Amniotic stem cell (primary cell): ENCODE data around the gene WFS1.
A peak's percentile ranks its signal among the peaks of the same experiment; 100 is the strongest.

Experiments used
- DNase-seq: peaks from one replicate; lab custom pipeline; 2025; lab: John Stamatoyannopoulos, UW

The WFS1 gene

DNA sequence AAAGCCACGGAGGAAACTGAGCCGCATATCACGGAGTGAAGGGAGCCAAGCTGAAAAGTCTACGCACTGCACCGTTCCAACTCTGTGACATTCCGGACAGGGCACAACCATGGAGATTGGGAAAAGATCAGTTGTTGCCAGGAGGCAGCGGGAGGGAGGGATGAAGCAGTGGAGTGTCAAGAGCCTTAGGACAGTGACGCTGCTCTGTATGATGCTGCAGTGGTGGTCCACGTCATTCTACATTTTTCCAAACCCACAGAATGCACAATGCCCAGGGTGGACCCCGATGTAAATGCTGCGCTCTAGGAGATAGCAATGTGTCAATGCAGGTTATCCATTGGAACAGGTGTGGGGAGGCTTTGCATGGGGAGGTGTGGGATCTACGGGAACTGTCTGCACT is 7.5 kb upstream of the WFS1 start:
- no peak for DNase-seq

DNA sequence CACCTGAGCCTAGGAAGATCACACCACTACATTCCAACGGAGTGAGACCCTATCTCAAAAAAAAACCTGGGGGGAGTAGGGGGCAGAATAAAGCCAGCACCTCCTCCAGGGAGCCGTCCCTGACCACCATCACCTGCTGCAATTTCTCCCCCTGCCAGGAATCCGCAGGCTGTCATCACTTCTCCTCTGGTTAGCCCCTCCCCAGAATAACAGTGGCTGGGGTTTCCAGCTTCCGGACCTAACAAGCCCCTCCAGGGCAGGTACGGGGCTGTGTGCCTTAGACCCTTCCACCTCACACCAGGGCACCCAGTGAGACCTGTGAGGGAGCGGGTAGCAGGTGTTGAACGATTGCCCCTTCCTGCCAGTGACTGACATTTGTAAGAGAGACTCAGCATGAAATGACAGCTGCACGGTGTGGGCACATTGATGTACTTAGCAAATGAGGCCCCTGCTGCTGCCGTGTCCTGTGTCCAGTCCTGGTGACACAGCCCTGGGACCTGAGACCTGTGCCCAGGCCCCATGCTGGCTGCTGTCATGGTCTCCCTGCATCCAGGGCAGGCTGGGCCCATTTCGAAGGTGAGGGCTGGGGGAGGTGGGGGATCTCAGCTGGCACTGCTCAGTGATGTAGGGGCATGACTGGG is 6.7 kb upstream of the WFS1 start:
- no peak for DNase-seq

DNA sequence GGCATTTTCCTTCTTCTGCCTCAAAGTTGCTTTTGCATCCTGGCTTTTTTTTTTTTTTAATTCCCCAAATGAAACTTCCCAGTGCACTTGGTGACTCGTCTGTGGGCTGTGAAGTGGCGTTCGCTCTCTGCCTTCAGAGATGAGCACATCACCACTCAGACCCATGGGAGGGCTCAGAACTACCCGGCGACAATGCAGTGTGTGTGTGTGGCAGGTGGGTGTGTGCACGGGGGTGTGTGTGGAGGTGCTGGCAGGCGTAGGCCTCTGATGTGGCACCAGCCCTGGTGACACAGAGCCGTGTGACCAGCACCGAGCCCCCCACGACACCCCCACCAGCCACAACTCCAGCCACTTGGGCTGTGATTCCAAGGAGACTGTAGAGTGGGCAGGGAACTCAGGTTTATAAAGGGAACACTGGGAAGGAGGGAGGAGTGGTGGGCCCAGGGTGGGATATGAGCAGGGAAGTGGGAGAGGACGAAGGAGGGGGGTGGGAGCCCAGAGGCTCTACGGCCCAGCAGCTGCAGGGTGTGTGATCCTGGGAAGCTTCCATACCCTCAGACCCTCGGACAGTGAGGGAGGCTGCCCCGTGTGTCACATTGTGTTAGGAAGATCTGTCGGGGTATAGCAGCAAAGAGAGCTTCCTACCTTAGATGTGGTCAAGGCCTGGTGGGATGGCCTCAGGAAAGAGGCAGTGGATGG is 6.0 kb upstream of the WFS1 start:
- DNase-seq: no peak

DNA sequence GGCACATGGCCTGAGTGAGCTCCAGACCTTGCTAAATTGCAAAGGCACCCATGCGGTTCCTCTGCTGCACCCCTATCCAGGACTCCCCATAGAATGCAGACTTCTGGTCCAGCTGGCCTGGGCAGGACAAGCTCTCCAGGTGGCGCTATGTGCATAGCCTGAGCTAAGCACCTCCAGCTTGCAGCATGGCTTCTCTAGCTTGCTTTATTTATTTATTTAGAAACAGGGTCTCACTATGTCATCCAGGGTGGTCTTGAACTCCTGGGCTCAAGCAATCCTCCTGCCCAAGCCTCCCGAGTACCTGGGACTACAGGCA is 5.5 kb upstream of the WFS1 start:
- DNase-seq: no peak

DNA sequence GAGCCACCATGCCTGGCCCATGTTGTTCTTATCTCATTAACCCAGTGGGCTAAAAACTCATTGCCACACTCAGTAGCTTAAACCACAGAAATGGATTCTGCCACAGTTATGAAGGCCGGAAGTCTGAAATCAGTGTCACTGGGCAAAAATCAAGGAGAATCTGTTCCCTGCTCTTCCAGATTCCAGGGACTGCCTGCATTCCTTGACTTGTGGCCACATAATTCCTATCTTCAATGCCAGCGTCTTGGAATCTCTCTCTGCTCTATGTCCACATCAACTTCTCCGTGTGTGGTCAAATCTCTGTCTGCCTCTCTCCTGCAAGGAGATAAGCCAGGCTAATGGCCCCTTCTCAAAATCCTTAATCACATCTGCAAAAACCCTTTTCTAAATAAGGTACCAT is 4.1 kb upstream of the WFS1 start:
- DNase-seq: no peak

DNA sequence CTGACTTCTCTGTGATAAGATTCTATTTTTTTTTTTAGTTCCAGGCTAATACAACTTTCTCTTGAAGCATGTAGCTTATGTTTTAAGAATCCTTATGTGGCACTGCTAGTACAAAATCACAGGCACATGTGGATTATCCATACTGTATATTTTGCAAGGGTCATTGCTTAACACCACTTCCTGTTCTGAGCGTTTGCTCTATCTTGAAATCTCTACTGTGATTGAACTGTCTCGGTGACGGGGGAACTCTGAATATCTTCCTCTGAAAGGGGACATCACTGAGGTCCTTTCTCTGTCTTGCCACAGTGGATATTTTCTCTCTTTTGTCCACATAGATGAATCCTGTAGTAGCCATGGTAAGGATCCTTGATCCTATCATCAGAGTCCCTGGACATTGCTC is 2.1 kb upstream of the WFS1 start:
- DNase-seq: no peak

DNA sequence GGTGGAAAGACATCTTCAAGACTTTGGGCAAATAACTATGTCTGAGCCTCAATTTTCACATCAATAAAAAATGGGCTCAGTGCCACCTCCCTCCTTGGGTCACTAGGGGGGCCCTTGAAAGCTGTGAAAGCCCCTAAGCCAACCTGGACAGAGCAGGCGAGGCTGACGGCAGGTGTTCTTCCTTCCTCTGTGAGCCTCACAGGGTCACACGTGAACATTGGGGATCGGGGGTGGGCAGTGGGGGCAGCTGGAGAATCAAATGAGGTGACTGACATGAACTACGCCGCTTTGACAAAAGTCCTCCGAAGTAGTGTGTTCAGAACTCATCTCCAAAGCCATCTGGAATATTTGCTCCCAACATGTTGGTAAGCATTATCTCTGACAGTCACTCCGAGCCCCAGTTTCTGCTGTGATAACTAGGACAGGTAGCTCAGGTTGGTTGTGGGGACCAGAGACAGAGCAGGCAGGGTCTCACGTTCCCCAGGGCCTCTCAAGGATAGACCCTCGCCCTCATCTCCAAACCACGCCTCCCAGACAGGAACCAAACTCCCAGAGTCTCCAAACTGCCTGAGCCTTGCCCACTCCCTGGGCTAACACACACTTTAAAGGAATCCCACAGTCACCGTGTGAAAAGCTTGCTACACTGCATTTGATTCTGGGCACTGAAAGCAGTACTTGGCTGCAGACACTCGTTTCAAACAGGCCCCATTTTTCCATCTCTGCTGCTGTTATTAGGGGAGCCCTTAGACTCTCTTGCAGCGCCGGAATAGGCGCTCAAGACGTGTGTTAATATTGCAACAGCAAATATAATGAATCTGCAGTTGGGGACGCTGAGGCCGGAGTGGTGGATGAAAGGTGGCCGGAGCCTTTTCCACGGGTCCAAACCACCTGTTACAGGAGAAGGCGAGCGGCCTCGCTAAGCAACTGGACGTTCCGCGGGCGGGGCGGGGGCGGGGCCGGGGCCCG is 717 bp upstream of the WFS1 start:
- no peak for DNase-seq

DNA sequence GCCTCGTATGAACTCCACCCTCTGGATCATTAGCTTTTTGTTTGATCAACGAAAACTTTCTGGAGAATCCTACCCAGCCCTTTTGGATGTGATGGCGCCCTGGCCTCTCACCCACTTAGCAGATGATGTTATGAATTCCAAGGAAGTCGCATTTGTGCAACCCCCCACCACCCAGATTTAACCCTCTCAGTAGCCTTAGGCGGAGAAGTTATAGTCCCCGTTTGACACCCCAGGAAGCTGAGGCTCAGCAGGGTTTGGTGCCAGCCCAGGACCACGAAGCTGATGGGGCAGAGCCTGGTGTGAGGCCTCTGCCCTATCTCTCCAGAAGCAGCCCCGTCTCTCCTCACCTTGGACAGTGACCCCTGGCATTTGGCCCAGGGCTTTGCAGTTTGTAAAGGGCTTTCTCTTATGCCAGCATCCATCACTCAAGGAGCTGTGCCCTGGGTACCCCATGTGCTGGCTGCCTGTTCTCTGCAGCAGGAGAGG is 1.0 kb downstream of the WFS1 start:
- DNase-seq: no peak

DNA sequence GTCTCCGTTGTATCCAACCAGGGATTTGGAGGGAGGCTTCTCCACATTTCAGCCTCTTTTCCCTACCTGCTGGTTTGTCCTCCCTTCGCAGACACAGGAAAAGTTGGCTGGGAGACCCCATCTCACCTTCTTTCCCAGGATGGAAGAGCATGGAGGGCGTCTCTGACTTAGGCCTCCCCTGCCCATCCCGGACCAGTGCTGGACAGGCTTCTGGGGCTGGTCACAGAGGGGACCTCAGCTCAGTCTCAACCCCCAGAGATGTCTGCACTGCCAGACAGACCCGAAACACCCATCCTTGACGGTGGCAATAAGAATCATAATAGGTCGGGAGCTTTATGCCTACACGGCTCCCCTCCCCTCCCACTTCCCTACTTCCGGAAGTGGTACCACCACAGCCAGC is 1.6 kb downstream of the WFS1 start:
- DNase-seq: no peak

DNA sequence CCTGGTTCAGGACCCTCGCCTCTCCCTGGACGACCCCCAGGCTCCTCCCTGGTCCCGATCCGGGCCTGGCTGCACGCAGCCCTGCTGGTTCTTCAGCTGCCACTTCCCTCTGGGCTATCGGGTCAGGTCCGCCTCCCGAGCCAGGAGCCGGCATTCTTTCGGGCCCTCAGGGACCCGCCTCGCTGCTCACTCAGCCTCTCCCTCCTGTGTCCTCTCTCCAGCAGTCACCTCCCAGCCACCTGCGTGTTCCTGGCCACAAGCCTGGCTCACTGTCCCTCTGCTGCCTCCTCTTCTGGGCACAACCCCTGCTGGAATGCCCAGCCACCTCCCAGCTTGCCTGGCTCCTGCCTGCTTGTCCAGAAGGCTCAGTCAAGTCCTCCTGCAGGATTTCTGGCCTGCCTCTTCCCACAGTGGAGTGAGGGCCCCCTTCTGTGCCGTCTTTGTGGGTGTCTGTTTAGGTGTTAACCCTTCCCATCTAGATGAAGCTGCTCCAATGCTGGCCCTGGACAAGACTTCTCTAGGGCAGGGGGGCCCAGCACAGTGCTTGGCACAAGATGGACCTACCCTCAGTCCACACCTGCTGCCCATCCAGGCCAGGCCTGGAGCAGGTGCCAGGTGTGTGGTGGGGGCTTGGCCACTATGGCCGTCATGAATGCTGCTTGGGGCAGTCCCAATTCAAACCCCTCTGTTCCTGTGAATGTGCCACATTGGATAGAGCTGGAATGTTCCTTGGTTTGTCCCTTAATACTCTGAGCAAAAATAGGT is 2.2 kb downstream of the WFS1 start:
- no peak for DNase-seq

DNA sequence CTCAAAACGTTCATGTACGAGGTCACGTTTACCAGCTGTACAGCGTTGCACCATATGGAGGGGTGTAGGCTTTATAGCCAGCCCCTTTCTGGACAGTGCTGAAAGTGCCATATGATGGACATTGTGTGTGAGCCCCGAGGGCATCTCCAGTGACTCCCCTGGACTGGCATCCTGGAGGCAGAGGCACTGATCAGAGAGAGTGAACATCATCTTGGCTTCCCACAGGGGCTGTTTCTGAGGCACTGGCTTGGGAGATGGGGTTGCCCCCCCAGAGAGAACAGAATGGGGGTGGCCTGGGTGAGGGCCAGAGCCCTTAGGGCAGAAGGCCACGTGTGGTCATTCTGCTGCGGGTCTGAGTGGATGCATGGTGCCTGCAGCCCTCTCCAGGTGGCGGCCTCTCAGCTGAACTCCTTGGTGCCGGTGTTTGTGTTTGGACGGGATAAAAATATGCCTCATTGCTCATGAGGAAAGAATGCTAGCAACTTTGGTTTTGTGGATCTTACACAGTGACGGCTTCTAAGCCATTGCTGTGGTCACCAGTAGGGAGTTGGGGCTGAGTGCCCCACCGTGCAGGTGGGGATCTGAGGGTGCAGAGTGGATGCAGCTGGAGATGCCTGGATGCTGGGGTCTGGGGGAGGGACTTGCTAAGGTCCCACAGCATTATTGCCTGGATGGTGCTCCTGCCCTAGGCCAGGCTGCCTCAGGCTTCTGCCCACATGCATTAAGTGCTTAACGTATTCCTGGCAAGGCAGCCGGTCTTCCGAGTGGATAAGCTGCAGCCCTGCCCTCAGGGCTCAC is 3.4 kb downstream of the WFS1 start:
- peak; percentile 68 for DNase-seq

DNA sequence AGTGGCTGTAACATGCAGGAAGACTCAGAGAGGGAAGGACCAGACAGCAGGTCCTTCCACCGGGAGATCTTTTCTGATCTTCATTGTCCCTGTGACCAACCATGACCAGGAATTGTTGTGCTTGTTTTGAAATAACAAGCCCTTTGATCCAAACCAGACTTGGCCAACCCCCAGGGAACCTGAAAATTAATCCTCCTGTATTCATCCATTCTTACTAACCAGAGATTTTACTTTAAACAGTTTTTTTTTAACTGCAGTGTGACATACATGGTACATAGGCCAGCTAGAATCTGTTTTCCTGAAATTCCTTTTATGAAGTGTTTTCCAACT is 4.0 kb downstream of the WFS1 start:
- DNase-seq: no peak

DNA sequence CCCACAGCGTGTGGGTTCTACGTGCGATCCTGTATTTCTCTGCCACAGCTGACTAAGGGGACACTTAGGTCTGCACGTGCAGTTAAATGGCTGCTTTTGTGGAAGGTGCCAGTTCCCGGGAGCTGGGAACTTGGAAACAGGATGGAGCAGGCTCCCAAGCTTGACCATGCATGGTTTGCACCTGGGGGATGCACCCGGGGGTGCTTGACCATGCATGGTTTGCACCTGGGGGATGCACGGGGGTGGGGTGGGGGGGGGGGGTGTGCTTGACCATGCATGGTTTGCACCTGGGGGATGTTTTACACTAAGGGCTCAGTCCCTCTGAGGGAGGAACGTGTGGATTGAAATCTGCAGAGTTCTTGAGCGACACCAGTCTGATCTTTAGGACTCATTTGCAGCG is 5.7 kb downstream of the WFS1 start:
- no peak for DNase-seq

DNA sequence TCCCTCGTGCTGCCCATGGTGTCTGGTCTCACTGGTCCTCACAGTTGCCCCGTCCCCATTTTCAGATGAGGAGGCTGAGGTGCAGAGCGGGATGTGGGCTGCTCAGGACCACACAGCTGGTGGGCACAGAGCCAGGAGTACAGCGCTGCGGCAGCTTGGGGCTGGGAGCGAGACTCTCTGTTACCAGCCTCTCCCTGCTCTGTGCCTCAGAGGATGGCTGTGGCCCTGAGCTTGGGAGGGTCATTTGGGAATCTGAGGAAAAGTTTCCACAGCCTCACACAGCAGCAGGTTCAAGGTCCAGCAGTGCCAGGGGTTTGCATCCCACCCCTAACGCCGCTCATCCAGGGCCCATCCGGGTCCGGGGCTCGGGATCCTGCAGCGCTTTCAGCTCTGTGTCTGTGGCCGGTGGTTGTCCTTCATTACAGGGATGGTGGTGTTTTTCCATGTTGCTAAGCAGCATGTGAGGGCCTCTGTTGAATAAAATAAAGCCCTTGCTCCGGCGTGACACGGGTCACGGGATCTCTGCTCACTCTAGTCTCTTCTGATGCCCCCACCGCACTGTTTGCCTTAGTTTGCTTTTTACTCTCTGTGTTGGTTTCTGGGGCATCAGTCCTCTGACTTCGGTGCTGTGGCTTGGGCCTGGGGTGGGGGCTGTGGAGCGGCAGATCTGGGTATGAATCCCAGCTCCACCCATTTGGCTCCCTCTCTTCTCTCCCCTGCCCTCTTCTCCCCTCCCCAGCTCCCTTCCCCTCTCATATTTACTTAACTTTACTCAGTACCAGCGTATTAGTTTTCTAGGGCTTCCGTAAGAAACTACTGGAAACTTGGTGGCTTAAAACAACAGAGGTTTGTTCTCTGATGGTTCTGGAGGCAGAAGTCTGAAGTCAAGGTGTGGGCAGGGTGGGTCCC is 6.5 kb downstream of the WFS1 start:
- no peak for DNase-seq

DNA sequence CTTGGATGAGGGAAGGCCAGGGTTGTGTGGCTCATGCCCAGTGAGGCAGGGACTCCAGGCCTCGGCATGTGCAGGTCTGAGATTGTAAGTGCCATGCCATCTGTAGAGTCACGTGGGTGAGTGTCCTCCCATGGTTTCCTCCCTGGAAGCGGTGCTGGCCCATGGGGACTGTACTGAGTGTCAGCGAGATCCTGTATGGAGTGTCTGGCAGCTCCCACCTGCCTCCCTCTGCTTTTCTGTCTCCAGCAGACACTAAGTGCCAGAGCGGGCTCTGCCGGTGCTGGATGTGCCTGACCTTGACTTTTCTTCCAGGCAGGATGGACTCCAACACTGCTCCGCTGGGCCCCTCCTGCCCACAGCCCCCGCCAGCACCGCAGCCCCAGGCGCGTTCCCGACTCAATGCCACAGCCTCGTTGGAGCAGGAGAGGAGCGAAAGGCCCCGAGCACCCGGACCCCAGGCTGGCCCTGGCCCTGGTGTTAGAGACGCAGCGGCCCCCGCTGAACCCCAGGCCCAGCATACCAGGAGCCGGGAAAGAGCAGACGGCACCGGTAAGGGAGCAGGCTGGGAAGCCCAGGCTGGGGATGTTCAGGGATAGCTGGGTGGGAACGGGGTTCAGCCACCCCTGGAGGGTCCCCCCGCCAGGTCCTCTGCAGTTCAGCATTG is 7.6 kb downstream of the WFS1 start:
- DNase-seq: no peak

DNA sequence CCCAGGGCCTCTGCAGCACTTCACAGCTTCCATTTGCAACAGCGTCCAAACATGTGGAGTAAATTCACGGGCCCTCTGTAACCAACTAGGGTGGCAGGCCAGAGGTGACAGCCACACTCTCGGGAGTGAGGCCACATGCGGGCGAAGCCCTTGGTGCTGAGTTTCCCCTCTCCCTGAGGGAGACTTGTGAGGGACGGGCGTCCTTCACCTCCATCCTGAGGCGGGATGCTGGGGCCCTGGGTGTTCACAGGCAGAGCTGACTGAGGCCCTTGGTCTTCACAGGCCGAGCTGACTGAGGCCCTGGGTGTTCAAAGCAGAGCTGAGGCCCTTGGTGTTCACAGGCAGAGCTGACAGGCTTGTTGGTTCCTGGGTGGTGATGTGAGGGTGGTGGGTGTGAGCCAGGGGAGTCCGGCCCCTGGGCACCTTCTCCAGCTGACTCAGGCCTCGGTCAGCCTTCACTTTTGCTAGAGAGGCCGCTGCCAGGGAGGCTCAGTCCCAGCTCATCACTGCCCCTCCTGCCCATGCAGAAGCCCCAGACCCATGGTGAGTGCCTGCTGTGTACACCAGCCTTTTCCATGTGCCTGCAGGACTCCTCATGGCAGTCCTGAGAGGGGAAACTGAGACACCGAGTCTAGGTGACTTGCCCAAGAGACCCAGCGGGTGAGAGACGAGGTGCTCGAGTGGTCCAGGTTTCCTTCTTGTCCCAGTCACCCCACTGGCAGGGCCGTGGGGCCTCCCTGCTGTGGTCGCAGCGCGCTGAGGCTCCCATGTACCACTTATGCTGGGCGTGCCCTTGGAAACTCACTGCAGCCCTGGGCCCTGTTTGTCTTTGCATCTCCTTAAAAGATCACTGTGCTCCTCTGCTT is 8.5 kb downstream of the WFS1 start:
- no peak for DNase-seq

DNA sequence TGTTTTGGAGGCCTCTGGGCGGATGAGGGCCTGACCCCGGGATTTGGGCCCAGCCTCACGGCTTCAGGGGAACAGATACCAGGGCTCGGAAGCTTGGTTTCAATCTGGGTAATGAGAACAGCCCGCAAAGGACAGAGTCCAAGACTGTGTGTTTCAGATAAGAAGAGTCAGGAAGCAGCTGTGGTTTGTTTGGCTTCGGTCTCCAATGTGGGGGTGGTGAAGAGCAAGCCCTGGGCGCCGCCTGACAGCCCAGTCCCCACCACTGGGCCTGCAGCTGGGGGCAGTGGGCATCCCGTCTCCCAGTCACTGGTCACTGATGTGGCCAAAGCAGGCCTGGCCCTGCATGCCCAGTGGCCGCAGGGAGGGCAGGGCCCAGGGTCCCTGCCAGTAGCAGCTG is 9.1 kb downstream of the WFS1 start:
- no peak for DNase-seq

DNA sequence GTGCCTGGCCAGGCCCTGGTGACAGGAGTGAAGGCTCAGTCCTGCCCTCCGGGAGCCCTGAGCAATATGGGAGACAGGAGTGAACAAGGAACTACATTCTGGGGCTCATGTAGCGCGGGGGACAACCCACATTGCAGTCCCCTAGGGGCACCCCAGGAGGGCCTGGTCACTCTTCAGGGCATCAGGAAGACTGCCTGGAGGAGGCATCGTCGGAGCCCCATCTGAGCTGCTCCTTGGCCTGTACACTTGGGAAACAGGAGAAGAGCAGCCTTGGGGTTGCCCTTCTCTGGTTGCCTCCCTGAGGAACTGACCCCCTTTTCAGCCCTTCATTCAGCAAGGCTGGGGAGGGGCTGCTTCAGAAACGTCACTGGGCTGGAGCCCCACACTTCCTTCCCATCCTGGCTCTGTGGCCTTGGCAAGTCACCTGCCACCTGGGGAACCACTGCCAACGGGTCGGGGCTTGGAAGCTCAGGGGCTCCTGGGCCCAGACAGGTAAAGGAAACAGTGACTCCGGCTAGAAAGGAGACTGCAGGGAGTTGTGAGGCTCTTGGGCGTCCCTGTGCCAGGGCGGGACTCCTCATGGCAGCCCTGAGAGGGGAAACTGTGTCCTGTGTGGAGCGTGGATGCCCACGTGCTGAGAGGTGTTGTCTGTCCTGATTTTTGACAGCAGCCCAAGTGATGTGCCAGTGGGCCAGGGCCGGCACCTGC is 10.1 kb downstream of the WFS1 start:
- DNase-seq: no peak
